ENCODE results near the gene FA2H.

GRCh38 chr16:74760007-74760767, 14.4 kb downstream of the FA2H start:
- TF ChIP-seq CTCF (IDR thresholded peaks at IDR 0.05) (no peak), EP300 (IDR thresholded peaks at IDR 0.05) (no peak)

Data from sigmoid colon (tissue), 4 donors.